Activated CD8-positive, alpha-beta T cell treated with anti-CD3 and anti-CD28 coated beads for 36 hours (primary cell): ENCODE data around the gene KCP. TPM values are rescaled to one million over a fixed set of nuclear protein-coding genes. Genes with fewer than 3 reads are reported as not detected.
A peak's percentile ranks its signal among the peaks of the same experiment; 100 is the strongest.

Source experiments
- ATAC-seq: fragments of 200-7000 bp; cut with Tn5 transposase; one replicate; pipeline ENCODE4 v1.10.0; 2021; ENCODE audit warnings: mild to moderate bottlenecking, moderate library complexity
- CTCF ChIA-PET: fragments of 350-600 bp; sonication (Branson Sonifier 250); formaldehyde crosslinking; loops from one replicate; lab custom pipeline; 2021; ENCODE audit warnings: antibody characterized with exemption; lab: Charles Lee
- POLR2A ChIA-PET: fragments of 350-600 bp; sonication (Branson Sonifier 250); formaldehyde crosslinking; loops from one replicate; lab custom pipeline; 2021; ENCODE audit warnings: antibody characterized with exemption; lab: Charles Lee
- DNase-seq: peaks from one replicate; pipeline ENCODE4 v3.0.0-alpha.2; 2020
- H3K27ac Mint-ChIP-seq: one replicate; pipeline ENCODE4 v1.8.0; 2021; ENCODE audit warnings: mild to moderate bottlenecking, mixed read lengths
- H3K27me3 Mint-ChIP-seq: one replicate; pipeline ENCODE4 v1.8.0; 2021; ENCODE audit warnings: mixed read lengths
- H3K36me3 Mint-ChIP-seq: one replicate; pipeline ENCODE4 v1.8.0; 2021; ENCODE audit warnings: low read depth, mixed read lengths
- H3K4me1 Mint-ChIP-seq: one replicate; pipeline ENCODE4 v1.8.0; 2021; ENCODE audit warnings: low read depth, mixed read lengths
- H3K4me3 Mint-ChIP-seq: one replicate; pipeline ENCODE4 v1.8.0; 2021; ENCODE audit warnings: mild to moderate bottlenecking, moderate library complexity, mixed read lengths
- H3K9me3 Mint-ChIP-seq: one replicate; pipeline ENCODE4 v1.8.0; 2021; ENCODE audit warnings: mixed read lengths
- CTCF ChIP-seq: fragments of 200-600 bp; IDR thresholded peaks from one replicate; pipeline ENCODE4 v1.8.0; 2022; ENCODE audit warnings: antibody characterized with exemption, mild to moderate bottlenecking
- intact Hi-C: fragments of 100-400 bp; cut with micrococcal nuclease; formaldehyde crosslinking; loops from one replicate; pipeline ENCODE4 v1.10.0; 2022
- total RNA-seq, 2 experiments: library from RNA; stranded (reverse); gene quantifications; one replicate each; pipeline ENCODE4 v1.2.3, GENCODE V29; 2021

The KCP gene
- total RNA-seq, 2 experiments from 2014 or later: not detected

- DNase-seq (no peak), ATAC-seq (no peak)
- Mint-ChIP-seq H3K27ac (peak overlapping the region; percentile 46), H3K4me3 (no peak overlapping the region), H3K27me3 (no peaks in the 10 kb centered on the region), H3K36me3 (peaks cover 26% of the 10 kb centered on the region), H3K9me3 (no peaks in the 10 kb centered on the region), H3K4me1 (peaks cover 8% of the 10 kb centered on the region)
- TF ChIP-seq CTCF: no peak
- intact Hi-C loops: no loop called here
- POLR2A ChIA-PET: no interaction called here
- CTCF ChIA-PET: interaction anchor here (1.7 kb wide), 1 partner anchor 138 kb away, joined by 6 read pairs; no protein-coding TSS in a partner anchor
Observed at GRCh38 chr7:128954150-128954549, 43.6 kb upstream of the KCP start.

GRCh38 chr7:128951296-128951695 lies 40.8 kb upstream of the KCP start:
- H3K36me3 Mint-ChIP-seq: peaks cover 10% of the 10 kb centered on the region
- no peak overlapping the region for H3K27ac Mint-ChIP-seq
- ChIA-PET CTCF (interaction anchor here (0.8 kb wide), 1 partner anchor 140 kb away, joined by 3 read pairs; no protein-coding TSS in a partner anchor), POLR2A (no interaction called here)
- H3K9me3 Mint-ChIP-seq: no peaks in the 10 kb centered on the region
- no peaks in the 10 kb centered on the region for H3K27me3 Mint-ChIP-seq
- intact Hi-C loops: no loop called here
- ATAC-seq (no peak), DNase-seq (no peak)
- no peak overlapping the region for H3K4me3 Mint-ChIP-seq
- H3K4me1 Mint-ChIP-seq: peaks cover 6% of the 10 kb centered on the region
- no peak for TF ChIP-seq CTCF

GRCh38 chr7:128948976-128949760 lies 38.7 kb upstream of the KCP start:
- POLR2A ChIA-PET: no interaction called here
- Mint-ChIP-seq H3K4me3 (no peak overlapping the region), H3K27ac (no peak overlapping the region), H3K36me3 (peaks cover 4% of the 10 kb centered on the region), H3K27me3 (peaks cover 1% of the 10 kb centered on the region), H3K4me1 (no peaks in the 10 kb centered on the region), H3K9me3 (no peaks in the 10 kb centered on the region)
- no peak for DNase-seq
- intact Hi-C loops: no loop called here
- CTCF ChIA-PET: interaction anchor here (1.7 kb wide), 1 partner anchor 142 kb away, joined by 3 read pairs; no protein-coding TSS in a partner anchor
- no peak for TF ChIP-seq CTCF
- ATAC-seq: no peak

- Mint-ChIP-seq H3K36me3 (no peaks in the 10 kb centered on the region), H3K4me3 (no peak overlapping the region), H3K27ac (no peak overlapping the region), H3K9me3 (no peaks in the 10 kb centered on the region), H3K27me3 (peaks cover 1% of the 10 kb centered on the region), H3K4me1 (no peaks in the 10 kb centered on the region)
- DNase-seq (no peak), ATAC-seq (no peak)
- CTCF ChIA-PET: interaction anchor here (0.8 to 1.9 kb wide), 4 partner anchors 11 to 142 kb away, joined by 3 to 9 read pairs (median 4); partner anchors contain the start of gene IRF5
- POLR2A ChIA-PET: interaction anchor here (0.6 to 1.5 kb wide), 2 partner anchors 9 to 20 kb away, joined by 3 to 6 read pairs; no protein-coding TSS in a partner anchor
- intact Hi-C loops: no loop called here
- no peak for TF ChIP-seq CTCF
Observed at GRCh38 chr7:128948312-128948973, 37.9 kb upstream of the KCP start.
